Fibroblast of lung (primary cell): ENCODE measurements around the gene DGKG. TPM values are rescaled to one million over a fixed set of nuclear protein-coding genes. Genes with fewer than 3 reads are reported as not detected.

ENCODE experiments used
- DNase-seq, 2 donors: peaks; one replicate each; pipeline versions ENCODE4 v3.0.0 to v3.0.0-alpha.2; 2010; ENCODE audit warnings: low read depth in 2 of 2
- H2AFZ ChIP-seq: 2 replicates; pipeline ENCODE4 v1.5.1; 2012; ENCODE audit warnings: low read length, control low read depth, inconsistent platforms
- H3K27ac ChIP-seq: 2 replicates; pipeline ENCODE4 v1.5.1; 2011; ENCODE audit warnings: low read length, control low read depth; ENCODE audit not compliant: insufficient read depth
- H3K27me3 ChIP-seq: 2 replicates; pipeline ENCODE4 v1.5.1; 2011; ENCODE audit warnings: mild to moderate bottlenecking, low read length; ENCODE audit not compliant: control insufficient read depth, insufficient read depth
- H3K36me3 ChIP-seq: 2 replicates; pipeline ENCODE4 v1.5.1; 2011; ENCODE audit warnings: low read length; ENCODE audit not compliant: control insufficient read depth, insufficient read depth
- H3K4me1 ChIP-seq: 2 replicates; pipeline ENCODE4 v1.5.1; 2011; ENCODE audit warnings: low read length; ENCODE audit not compliant: control insufficient read depth, insufficient read depth; ENCODE audit errors: extremely low read depth
- H3K4me2 ChIP-seq: 2 replicates; pipeline ENCODE4 v1.5.1; 2011; ENCODE audit warnings: low read length, control low read depth; ENCODE audit not compliant: insufficient read depth; ENCODE audit errors: extremely low read depth
- H3K4me3 ChIP-seq, 4 experiments: fragments of 200-600 bp in 1 of 4; sonication (generic) in 1 of 4; replicated peaks in 1 of 4; 2 replicates each; pipeline ENCODE4 v1.5.1; 2011 to 2016; ENCODE audit warnings: low read length in 4 of 4, low read depth in 3 of 4, mild to moderate bottlenecking in 3 of 4, control low read depth in 2 of 4, inconsistent platforms in 1 of 4, mixed read lengths in 1 of 4; ENCODE audit not compliant: insufficient read depth in 1 of 4; ENCODE audit errors: control extremely low read depth in 1 of 4
- H3K79me2 ChIP-seq: 2 replicates; pipeline ENCODE4 v1.5.1; 2012; ENCODE audit warnings: mild to moderate bottlenecking, low read length, inconsistent platforms; ENCODE audit not compliant: control insufficient read depth, insufficient read depth
- H3K9ac ChIP-seq: 2 replicates; pipeline ENCODE4 v1.5.1; 2011; ENCODE audit warnings: mild to moderate bottlenecking, low read length, control low read depth; ENCODE audit not compliant: insufficient read depth
- H3K9me3 ChIP-seq: 2 replicates; pipeline ENCODE4 v1.5.1; 2012; ENCODE audit warnings: low read depth, low read length; ENCODE audit not compliant: control insufficient read depth, insufficient read depth
- H4K20me1 ChIP-seq: 2 replicates; pipeline ENCODE4 v1.5.1; 2011; ENCODE audit warnings: low read length; ENCODE audit not compliant: control insufficient read depth, insufficient read depth; ENCODE audit errors: extremely low read depth
- EZH2 ChIP-seq: IDR thresholded peaks from 2 replicates; pipeline ENCODE4 v1.5.1; 2012; ENCODE audit warnings: low read length, control low read depth, mild to moderate bottlenecking; ENCODE audit errors: missing control alignments
- polyA plus RNA-seq, 2 donors: library from polyadenylated mRNA; depleted of rRNA in 1 of 2; stranded (reverse) in 1 of 2; unstranded in 1 of 2; fragments of >200 nt; gene quantifications; 2 replicates each; pipeline ENCODE4 v1.2.1, GENCODE V29; 2011 to 2012; ENCODE audit warnings: missing spikeins in 1 of 2
- total RNA-seq: library from RNA; depleted of rRNA; stranded (reverse); fragments of >200 nt; gene quantifications from 2 replicates; pipeline ENCODE4 v1.2.1, GENCODE V29; 2014
- TF ChIP-seq, protein P1 (sequence below), 2 donors: IDR thresholded peaks in 1 of 2; conservative IDR thresholded peaks in 1 of 2; 1 replicate in 1 of 2; 2 replicates in 1 of 2; pipeline ENCODE4 v1.5.1; 2011 to 2012; ENCODE audit warnings: low read length in 2 of 2, control low read depth in 1 of 2, inconsistent platforms in 1 of 2, low read depth in 1 of 2, mild to moderate bottlenecking in 1 of 2

Gene DGKG
- total and polyA plus RNA-seq, 2 donors (not counting 1 experiment from before 2014, with no cell fraction given) = 3.7 to 4.8 TPM

DNA sequence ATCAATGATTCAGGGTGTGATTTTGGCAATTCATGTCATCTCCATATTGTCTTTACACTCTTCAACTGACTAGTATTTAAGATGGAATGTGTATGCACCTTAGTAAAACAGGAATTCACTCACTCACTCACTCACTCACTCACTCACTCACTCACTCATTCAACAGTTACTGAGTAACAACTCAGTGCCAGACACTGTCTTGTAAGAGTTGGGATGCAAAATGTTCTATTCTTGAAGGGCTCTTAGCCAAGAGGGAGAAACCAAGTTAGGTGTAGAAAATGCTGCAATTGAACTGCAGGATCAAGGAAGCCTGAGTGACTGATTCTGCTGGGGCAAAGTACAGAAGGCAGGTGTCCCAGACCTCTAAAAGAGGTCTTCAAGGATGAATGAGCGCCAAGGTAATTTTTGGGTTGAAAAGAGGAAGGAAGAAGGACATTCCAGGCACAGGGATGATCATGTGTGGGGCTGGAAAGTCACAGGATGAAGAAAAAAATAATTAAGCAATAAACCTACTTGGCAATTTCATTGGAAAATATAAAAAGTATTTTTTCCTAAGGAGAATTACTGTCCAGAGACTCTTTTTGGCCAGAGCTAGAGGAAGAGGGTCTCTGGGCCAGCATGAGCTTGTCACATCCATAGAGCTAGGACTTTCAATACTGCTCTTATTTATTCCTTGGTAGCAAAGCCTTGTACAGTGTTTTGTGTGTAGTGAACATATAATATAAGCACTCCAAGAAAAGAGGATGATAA is 194.2 kb downstream of the DGKG start:
- TF ChIP-seq EZH2 = no peak
- TF ChIP-seq, protein P1, sequence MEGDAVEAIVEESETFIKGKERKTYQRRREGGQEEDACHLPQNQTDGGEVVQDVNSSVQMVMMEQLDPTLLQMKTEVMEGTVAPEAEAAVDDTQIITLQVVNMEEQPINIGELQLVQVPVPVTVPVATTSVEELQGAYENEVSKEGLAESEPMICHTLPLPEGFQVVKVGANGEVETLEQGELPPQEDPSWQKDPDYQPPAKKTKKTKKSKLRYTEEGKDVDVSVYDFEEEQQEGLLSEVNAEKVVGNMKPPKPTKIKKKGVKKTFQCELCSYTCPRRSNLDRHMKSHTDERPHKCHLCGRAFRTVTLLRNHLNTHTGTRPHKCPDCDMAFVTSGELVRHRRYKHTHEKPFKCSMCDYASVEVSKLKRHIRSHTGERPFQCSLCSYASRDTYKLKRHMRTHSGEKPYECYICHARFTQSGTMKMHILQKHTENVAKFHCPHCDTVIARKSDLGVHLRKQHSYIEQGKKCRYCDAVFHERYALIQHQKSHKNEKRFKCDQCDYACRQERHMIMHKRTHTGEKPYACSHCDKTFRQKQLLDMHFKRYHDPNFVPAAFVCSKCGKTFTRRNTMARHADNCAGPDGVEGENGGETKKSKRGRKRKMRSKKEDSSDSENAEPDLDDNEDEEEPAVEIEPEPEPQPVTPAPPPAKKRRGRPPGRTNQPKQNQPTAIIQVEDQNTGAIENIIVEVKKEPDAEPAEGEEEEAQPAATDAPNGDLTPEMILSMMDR (conservative IDR thresholded peaks at IDR 0.05 in 1 of 2, IDR thresholded peaks at IDR 0.05 in 1 of 2; ENCODE audit: low read depth in 1 of 2, low read length in 2 of 2) = no peak
- no peaks in the 10 kb centered on the region for H3K36me3 ChIP-seq
- DNase-seq = no peak
- H2AFZ ChIP-seq = no peak overlapping the region
- no peaks in the 10 kb centered on the region for H4K20me1 ChIP-seq
- H3K4me1 ChIP-seq = no peaks in the 10 kb centered on the region
- no peak overlapping the region for H3K27ac ChIP-seq
- no peak overlapping the region for H3K9ac ChIP-seq
- H3K79me2 ChIP-seq = no peaks in the 10 kb centered on the region
- no peaks in the 10 kb centered on the region for H3K27me3 ChIP-seq
- H3K4me2 ChIP-seq = no peak overlapping the region
- no peak overlapping the region for H3K4me3 ChIP-seq
- no peaks in the 10 kb centered on the region for H3K9me3 ChIP-seq

DNA sequence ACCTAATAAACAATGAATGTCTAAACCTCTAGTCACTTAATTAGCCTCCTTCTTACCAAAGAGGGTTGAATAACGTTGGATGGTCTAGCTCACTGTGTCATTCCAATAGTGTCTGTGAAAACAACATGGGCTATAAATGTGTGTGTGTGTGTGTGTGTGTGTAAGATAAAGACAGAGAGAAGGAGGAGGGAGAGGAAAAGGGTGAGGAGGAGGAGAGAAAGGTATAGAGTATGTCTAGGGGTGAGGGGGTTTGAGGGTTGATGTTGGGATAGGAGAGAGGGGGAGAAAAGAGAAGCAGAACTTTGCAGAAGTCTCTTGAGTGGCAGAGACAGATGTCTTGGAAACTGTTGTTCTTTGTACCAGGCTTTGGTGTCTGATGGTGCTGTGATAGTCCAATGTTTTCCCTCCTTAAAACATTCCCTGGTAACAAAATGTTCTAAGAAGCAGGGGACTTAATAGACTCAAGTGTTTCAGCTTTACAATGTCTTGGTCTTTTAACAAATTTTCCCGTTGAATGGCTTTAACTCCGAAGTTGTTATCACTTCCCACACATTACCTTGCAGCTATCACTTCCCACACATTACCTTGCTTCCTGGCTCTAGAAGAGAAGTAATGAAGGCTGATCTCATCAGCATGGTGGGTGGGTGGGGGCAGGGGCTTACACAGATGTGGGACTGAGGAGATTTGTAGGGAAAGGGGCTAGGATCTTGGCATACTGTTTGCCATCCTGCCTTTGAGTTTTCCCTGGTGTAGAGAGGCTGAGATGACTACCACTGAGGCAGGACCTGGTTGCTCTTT is 195.3 kb downstream of the DGKG start:
- Histone ChIP-seq H4K20me1 (no peaks in the 10 kb centered on the region), H3K4me3 (no peak overlapping the region), H3K79me2 (no peaks in the 10 kb centered on the region), H3K4me2 (no peak overlapping the region), H3K9me3 (no peaks in the 10 kb centered on the region), H3K27me3 (no peaks in the 10 kb centered on the region), H3K9ac (no peak overlapping the region), H3K36me3 (no peaks in the 10 kb centered on the region), H3K4me1 (no peaks in the 10 kb centered on the region), H2AFZ (no peak overlapping the region), H3K27ac (no peak overlapping the region)
- TF ChIP-seq EZH2 = no peak
- TF ChIP-seq, protein P1 (conservative IDR thresholded peaks at IDR 0.05 in 1 of 2, IDR thresholded peaks at IDR 0.05 in 1 of 2; ENCODE audit: low read depth in 1 of 2, low read length in 2 of 2) = no peak
- DNase-seq = no peak

DNA sequence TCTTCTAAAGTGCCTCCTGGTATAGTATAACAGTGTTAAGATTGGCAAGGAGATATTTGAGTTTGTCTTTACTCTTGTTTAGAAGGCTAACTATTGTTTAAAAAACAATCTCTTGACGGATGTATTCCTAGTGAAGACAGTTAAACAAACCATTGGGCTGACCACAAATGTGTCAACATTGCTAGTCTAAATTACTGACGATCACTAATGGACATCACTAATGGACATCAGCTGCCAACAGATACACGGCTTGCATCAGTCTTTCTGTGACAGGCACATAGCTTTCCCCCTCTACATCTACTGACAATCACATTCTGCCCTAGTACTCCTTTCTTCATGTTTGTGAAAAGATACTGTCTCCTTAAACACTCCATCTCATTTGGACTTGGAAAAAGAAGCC is 196.0 kb downstream of the DGKG start:
- no peaks in the 10 kb centered on the region for H3K36me3 ChIP-seq
- peak in 1 of 2 donors; percentile 12 for DNase-seq
- no peaks in the 10 kb centered on the region for H3K4me1 ChIP-seq
- H4K20me1 ChIP-seq = no peaks in the 10 kb centered on the region
- no peak overlapping the region for H2AFZ ChIP-seq
- H3K4me2 ChIP-seq = no peak overlapping the region
- TF ChIP-seq EZH2 = no peak
- TF ChIP-seq, protein P1 (conservative IDR thresholded peaks at IDR 0.05 in 1 of 2, IDR thresholded peaks at IDR 0.05 in 1 of 2; ENCODE audit: low read depth in 1 of 2, low read length in 2 of 2) = no peak
- no peaks in the 10 kb centered on the region for H3K79me2 ChIP-seq
- H3K27me3 ChIP-seq = no peaks in the 10 kb centered on the region
- no peak overlapping the region for H3K4me3 ChIP-seq
- H3K27ac ChIP-seq = no peak overlapping the region
- H3K9ac ChIP-seq = no peak overlapping the region
- H3K9me3 ChIP-seq = no peaks in the 10 kb centered on the region
